Measurements from ENCODE around the gene DDX5.

DNA sequence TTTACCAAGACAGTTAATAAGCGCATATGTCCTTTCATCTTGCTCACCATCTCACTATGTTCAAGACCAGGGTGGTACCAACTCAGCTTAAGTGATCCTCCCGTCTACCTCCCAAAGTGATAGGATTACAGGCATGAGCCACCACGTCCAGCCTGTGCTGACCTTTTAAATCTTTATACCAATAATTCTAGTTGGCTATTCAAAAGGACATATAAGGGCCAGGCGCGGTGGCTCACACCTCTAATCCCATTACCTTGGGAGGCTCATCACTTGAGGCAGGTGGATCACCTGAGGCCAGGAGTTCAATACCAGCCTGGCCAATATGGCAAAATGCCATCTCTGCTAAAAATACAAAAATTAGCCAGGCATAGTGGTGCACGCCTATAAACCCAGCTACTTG, 3.1 kb upstream of the DDX5 start:
- TF ChIP-seq POLR2A (IDR thresholded peaks at IDR 0.05; ENCODE audit: low read length) = no peak
- no peak for TF ChIP-seq GATA1 (IDR thresholded peaks at IDR 0.05; ENCODE audit: low read depth, low read length)
